Smooth muscle cell of the pulmonary artery (primary cell): Measurements from ENCODE around the gene ACP6. TPM values are rescaled to one million over a fixed set of nuclear protein-coding genes. Genes with fewer than 3 reads are reported as not detected.

Experiments used
- total RNA-seq: library from RNA; depleted of rRNA; stranded (reverse); fragments of >200 nt; gene quantifications from 2 replicates; pipeline ENCODE4 v1.2.3, GENCODE V29; 2014

The ACP6 gene
- total RNA-seq, result 4.3 and 8.1 TPM in 2 replicates

GRCh38 chr1:147670319-147671001 lies at the start of gene ACP6:
Gene ACP6 (minus strand): TSS chr1:147670524. CDS start chr1:147670048, 476 bp downstream.

Other genes starting within 250 kb of the ACP6 start
- 4.0 and 4.4 TPM in 2 replicates for gene BCL9, start 129.0 kb downstream of the ACP6 start, total RNA-seq
- 2.9 and 38.4 TPM in 2 replicates for gene GJA5, start 90.1 kb upstream of the ACP6 start, total RNA-seq
- gene GJA8, start 232.3 kb upstream of the ACP6 start, total RNA-seq, result not detected in 2 replicates